ENCODE data around the gene ALLC. TPM values are rescaled to one million over a fixed set of nuclear protein-coding genes. Genes with fewer than 3 reads are reported as not detected.

The ALLC gene
- total and polyA plus RNA-seq, 2 donors (not counting 1 experiment from before 2014, with no cell fraction given), result not detected

DNA sequence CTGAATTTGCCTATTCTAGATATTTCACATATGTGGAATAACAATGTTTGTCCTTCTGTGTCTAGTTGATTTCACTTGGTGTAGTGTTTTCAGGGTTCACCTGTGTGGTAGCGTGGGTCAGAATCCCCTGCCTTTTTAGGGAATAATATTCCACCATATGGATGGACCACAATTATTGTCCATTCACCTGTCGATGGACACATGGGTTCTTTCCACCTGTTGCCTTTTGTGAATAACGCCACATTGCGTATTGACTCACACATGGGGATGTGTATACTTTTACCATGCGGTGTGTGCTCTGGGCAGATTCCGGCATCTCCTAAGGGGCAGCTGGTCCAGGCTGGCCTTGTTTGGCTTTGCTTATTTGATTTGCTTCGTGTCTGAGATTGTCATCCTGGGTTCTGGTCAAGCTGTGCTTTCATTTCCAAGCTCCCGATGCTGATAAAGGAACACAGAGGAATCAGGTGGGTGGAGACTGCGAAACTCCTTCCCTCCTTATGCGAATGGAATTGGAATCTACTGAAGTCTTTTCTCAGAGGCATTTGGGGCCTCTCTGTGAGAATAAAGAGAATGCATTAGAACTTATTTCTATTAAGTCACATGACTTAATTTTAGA is 18.9 kb upstream of the ALLC start:
- Histone ChIP-seq H3K4me1 (ENCODE audit: control insufficient read depth in 2 of 2, insufficient read depth in 2 of 2, low read length in 2 of 2) (no peaks in the 10 kb centered on the region), H3K9me3 (ENCODE audit: control extremely low read depth in 1 of 3, control insufficient read depth in 2 of 3, insufficient read depth in 1 of 3, low read length in 2 of 3) (no peaks in the 10 kb centered on the region), H3K79me2 (ENCODE audit: control insufficient read depth, insufficient read depth, low read length) (no peaks in the 10 kb centered on the region), H3K36me3 (replicated peaks in 1 of 2; ENCODE audit: control extremely low read depth in 1 of 2, control insufficient read depth in 1 of 2, extremely low read depth in 1 of 2, insufficient read depth in 2 of 2, low read length in 1 of 2) (no peaks in the 10 kb centered on the region), H3K27me3 (replicated peaks in 1 of 4; ENCODE audit: control extremely low read depth in 1 of 4, control insufficient read depth in 3 of 4, insufficient read depth in 4 of 4, low read length in 3 of 4) (no peaks in the 10 kb centered on the region), H4K20me1 (ENCODE audit: control insufficient read depth, insufficient read depth, low read length, poor library complexity, severe bottlenecking) (no peaks in the 10 kb centered on the region), H3K9ac (ENCODE audit: low read length) (no peak overlapping the region), H3K27ac (ENCODE audit: low read length in 2 of 2) (no peak overlapping the region), H3K4me2 (replicated peaks; ENCODE audit: low read depth, low read length, poor library complexity, severe bottlenecking) (no peak overlapping the region), H2AFZ (ENCODE audit: insufficient read depth, low read depth, low read length, poor library complexity, severe bottlenecking) (no peak overlapping the region), H3K4me3 (ENCODE audit: control extremely low read depth in 1 of 5, extremely low read depth in 1 of 5, insufficient read depth in 1 of 5, low read depth in 2 of 5, low read length in 4 of 5) (no peak overlapping the region)
- ATAC-seq (ENCODE audit: low read depth) (no peak), DNase-seq (no peak)
- WGBS (ENCODE audit: insufficient coverage), result 96% methylated on average over 7 of the region's 10 CpGs
- Mint-ChIP-seq H3K4me3 (no peak overlapping the region), H3K27ac (no peak overlapping the region), H3K9me3 (ENCODE audit: insufficient read depth) (no peaks in the 10 kb centered on the region), H3K27me3 (peaks cover 9% of the 10 kb centered on the region), H3K4me1 (no peaks in the 10 kb centered on the region)
- TF ChIP-seq, protein P1, sequence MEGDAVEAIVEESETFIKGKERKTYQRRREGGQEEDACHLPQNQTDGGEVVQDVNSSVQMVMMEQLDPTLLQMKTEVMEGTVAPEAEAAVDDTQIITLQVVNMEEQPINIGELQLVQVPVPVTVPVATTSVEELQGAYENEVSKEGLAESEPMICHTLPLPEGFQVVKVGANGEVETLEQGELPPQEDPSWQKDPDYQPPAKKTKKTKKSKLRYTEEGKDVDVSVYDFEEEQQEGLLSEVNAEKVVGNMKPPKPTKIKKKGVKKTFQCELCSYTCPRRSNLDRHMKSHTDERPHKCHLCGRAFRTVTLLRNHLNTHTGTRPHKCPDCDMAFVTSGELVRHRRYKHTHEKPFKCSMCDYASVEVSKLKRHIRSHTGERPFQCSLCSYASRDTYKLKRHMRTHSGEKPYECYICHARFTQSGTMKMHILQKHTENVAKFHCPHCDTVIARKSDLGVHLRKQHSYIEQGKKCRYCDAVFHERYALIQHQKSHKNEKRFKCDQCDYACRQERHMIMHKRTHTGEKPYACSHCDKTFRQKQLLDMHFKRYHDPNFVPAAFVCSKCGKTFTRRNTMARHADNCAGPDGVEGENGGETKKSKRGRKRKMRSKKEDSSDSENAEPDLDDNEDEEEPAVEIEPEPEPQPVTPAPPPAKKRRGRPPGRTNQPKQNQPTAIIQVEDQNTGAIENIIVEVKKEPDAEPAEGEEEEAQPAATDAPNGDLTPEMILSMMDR (IDR thresholded peaks at IDR 0.05), result no peak
- TF ChIP-seq EZH2 (IDR thresholded peaks at IDR 0.05; ENCODE audit: borderline replicate concordance, insufficient read depth, low read depth, low read length, poor library complexity, severe bottlenecking), result no peak
- ChIA-PET POLR2A (no interaction called here), CTCF (no interaction called here)
- intact Hi-C loops (cut with micrococcal nuclease), result no loop called here

DNA sequence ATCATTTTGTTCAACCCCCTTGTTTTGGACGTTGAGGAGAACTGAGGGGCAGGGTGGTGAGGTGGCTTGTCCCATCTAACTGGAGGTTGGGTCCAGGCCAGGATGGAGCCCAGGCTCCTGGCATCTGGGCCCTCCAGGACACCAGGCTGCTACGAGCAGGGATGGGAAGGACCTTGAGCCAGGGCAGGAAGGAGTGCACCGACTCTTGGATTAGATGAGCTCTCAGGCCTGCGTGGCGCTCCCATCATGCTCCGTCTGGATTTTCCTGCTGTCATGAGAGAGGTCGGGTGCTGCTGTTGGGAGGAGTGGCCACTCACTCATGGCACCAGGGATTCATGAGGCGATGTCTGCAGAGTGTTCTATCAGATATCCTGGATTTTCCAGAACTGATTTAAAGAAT is 18.3 kb upstream of the ALLC start:
- Histone ChIP-seq H3K27me3 (replicated peaks in 1 of 4; ENCODE audit: control extremely low read depth in 1 of 4, control insufficient read depth in 3 of 4, insufficient read depth in 4 of 4, low read length in 3 of 4) (no peaks in the 10 kb centered on the region), H3K27ac (ENCODE audit: low read length in 2 of 2) (no peak overlapping the region), H3K79me2 (ENCODE audit: control insufficient read depth, insufficient read depth, low read length) (no peaks in the 10 kb centered on the region), H3K4me1 (ENCODE audit: control insufficient read depth in 2 of 2, insufficient read depth in 2 of 2, low read length in 2 of 2) (no peaks in the 10 kb centered on the region), H3K4me2 (replicated peaks; ENCODE audit: low read depth, low read length, poor library complexity, severe bottlenecking) (no peak overlapping the region), H3K4me3 (ENCODE audit: control extremely low read depth in 1 of 5, extremely low read depth in 1 of 5, insufficient read depth in 1 of 5, low read depth in 2 of 5, low read length in 4 of 5) (no peak overlapping the region), H2AFZ (ENCODE audit: insufficient read depth, low read depth, low read length, poor library complexity, severe bottlenecking) (no peak overlapping the region), H3K9ac (ENCODE audit: low read length) (no peak overlapping the region), H4K20me1 (ENCODE audit: control insufficient read depth, insufficient read depth, low read length, poor library complexity, severe bottlenecking) (no peaks in the 10 kb centered on the region), H3K36me3 (replicated peaks in 1 of 2; ENCODE audit: control extremely low read depth in 1 of 2, control insufficient read depth in 1 of 2, extremely low read depth in 1 of 2, insufficient read depth in 2 of 2, low read length in 1 of 2) (no peaks in the 10 kb centered on the region), H3K9me3 (ENCODE audit: control extremely low read depth in 1 of 3, control insufficient read depth in 2 of 3, insufficient read depth in 1 of 3, low read length in 2 of 3) (no peaks in the 10 kb centered on the region)
- H3K4me1 Mint-ChIP-seq, result no peaks in the 10 kb centered on the region
- peaks cover 9% of the 10 kb centered on the region for H3K27me3 Mint-ChIP-seq
- ChIA-PET POLR2A (no interaction called here), CTCF (no interaction called here)
- intact Hi-C loops (cut with micrococcal nuclease), result no loop called here
- no peaks in the 10 kb centered on the region for H3K9me3 Mint-ChIP-seq (ENCODE audit: insufficient read depth)
- no peak overlapping the region for H3K4me3 Mint-ChIP-seq
- H3K27ac Mint-ChIP-seq, result no peak overlapping the region
- WGBS (ENCODE audit: insufficient coverage), result 89% methylated on average over 6 of the region's 8 CpGs
- ATAC-seq (ENCODE audit: low read depth) (no peak), DNase-seq (no peak)
- no peak for TF ChIP-seq EZH2 (IDR thresholded peaks at IDR 0.05; ENCODE audit: borderline replicate concordance, insufficient read depth, low read depth, low read length, poor library complexity, severe bottlenecking)
- TF ChIP-seq, protein P1 (IDR thresholded peaks at IDR 0.05), result no peak
